ENCODE results near the gene ZFHX3. TPM values are rescaled to one million over a fixed set of nuclear protein-coding genes. Genes with fewer than 3 reads are reported as not detected.

ZFHX3 gene
- total RNA-seq, 4 donors from 2014 or later: 36.3 to 44.0 (median 38.1) TPM

DNA sequence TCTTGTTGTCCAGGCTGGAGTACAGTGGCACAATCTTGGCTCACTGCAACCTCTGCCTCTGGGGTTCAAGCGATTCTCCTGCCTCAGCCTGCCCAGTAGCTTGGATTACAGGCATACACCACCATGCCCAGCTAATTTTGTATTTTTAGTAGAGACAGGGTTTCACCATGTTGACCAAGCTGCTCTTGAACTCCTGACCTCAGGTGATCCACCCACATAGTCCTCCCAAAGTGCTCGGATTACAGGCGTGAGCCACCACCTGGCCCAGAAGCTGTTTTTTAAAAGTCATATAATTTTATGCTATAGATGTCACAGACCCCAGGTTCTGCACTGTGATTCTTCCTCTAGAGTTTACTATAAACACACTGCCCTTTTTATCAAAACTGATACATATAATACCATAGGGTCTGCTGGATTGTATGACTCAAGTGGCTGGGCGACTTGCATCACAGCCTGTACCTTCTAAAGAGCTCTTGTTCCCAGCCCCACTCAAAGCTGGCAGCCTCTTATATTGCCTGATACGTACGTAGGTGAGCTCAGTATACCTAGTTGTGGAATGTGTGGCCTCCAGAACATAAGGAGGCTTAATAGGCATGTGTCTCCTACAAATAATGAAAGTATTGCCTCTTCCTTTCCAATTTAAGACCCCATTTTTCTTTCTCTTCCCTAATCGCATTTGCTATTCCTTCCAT, 295.8 kb downstream of the ZFHX3 start:
- Histone ChIP-seq H3K9me3 (peaks cover 0 to 15% (median 0%) of the 10 kb centered on the region in 4 donors), H3K4me3 (no peak overlapping the region), H3K4me1 (no peaks in the 10 kb centered on the region), H3K27me3 (no peaks in the 10 kb centered on the region), H3K27ac (no peak overlapping the region), H3K36me3 (no peaks in the 10 kb centered on the region)
- WGBS, 2 donors: 93 to 98% methylated on average over 7 of the region's 7 CpGs
- TF ChIP-seq EP300 (IDR thresholded peaks at IDR 0.05) (no peak), POLR2A (IDR thresholded peaks at IDR 0.05) (no peak)
- TF ChIP-seq, protein P1, sequence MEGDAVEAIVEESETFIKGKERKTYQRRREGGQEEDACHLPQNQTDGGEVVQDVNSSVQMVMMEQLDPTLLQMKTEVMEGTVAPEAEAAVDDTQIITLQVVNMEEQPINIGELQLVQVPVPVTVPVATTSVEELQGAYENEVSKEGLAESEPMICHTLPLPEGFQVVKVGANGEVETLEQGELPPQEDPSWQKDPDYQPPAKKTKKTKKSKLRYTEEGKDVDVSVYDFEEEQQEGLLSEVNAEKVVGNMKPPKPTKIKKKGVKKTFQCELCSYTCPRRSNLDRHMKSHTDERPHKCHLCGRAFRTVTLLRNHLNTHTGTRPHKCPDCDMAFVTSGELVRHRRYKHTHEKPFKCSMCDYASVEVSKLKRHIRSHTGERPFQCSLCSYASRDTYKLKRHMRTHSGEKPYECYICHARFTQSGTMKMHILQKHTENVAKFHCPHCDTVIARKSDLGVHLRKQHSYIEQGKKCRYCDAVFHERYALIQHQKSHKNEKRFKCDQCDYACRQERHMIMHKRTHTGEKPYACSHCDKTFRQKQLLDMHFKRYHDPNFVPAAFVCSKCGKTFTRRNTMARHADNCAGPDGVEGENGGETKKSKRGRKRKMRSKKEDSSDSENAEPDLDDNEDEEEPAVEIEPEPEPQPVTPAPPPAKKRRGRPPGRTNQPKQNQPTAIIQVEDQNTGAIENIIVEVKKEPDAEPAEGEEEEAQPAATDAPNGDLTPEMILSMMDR (IDR thresholded peaks at IDR 0.05): no peak
- no peak for DNase-seq (ENCODE audit: low spot score in 2 of 2)

DNA sequence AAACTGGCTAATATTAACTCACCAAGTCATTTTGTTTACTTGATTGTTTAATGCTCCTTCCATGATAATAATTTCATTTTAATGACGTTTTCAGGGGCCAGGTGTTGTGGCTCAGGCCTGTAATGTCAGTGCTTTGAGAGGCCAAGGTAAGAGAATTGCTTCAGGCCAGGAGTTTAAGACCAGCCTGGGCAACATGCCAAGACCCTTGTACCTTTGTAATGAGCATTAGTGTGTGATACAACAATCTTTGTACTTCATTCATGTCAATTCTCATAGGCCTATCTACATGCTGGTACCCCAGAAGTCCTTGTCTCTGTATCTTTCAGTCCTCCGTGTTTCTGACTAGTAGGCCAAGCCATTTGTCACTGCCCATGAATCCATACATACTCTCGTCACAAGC, 296.9 kb downstream of the ZFHX3 start:
- no peaks in the 10 kb centered on the region for H3K27me3 ChIP-seq
- H3K36me3 ChIP-seq: no peaks in the 10 kb centered on the region
- H3K4me1 ChIP-seq: no peaks in the 10 kb centered on the region
- peaks cover 0 to 14% (median 0%) of the 10 kb centered on the region in 4 donors for H3K9me3 ChIP-seq
- WGBS, 2 donors: 86 to 90% methylated on average over 3 of the region's 3 CpGs
- no peak overlapping the region for H3K4me3 ChIP-seq
- no peak for DNase-seq (ENCODE audit: low spot score in 2 of 2)
- no peak overlapping the region for H3K27ac ChIP-seq
- TF ChIP-seq, protein P1 (IDR thresholded peaks at IDR 0.05): no peak
- TF ChIP-seq EP300 (IDR thresholded peaks at IDR 0.05) (no peak), POLR2A (IDR thresholded peaks at IDR 0.05) (no peak)

DNA sequence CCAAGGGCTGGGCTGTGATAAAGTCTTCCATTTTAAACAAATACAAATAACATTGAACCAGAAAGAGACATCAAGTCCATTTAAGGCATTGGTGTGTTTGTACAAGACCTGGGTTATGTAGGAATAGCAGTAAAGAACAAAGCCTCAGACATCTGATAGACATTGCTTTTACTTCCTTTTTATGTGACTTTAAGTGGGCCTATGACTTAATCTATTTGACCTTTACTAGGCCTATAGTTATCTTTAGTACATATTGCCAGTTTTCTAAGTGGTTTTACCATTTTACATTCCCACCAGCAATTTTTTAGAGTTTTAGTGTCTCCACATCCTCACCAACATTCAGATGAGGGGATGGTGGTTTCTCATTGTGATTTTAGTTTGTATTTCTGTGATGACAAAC, 298.8 kb downstream of the ZFHX3 start:
- no peak overlapping the region for H3K27ac ChIP-seq
- no peaks in the 10 kb centered on the region for H3K36me3 ChIP-seq
- H3K4me3 ChIP-seq: no peak overlapping the region
- no peaks in the 10 kb centered on the region for H3K27me3 ChIP-seq
- H3K4me1 ChIP-seq: no peaks in the 10 kb centered on the region
- TF ChIP-seq POLR2A (IDR thresholded peaks at IDR 0.05): no peak
- no peaks in the 10 kb centered on the region for H3K9me3 ChIP-seq
- DNase-seq (ENCODE audit: low spot score in 2 of 2): no peak

DNA sequence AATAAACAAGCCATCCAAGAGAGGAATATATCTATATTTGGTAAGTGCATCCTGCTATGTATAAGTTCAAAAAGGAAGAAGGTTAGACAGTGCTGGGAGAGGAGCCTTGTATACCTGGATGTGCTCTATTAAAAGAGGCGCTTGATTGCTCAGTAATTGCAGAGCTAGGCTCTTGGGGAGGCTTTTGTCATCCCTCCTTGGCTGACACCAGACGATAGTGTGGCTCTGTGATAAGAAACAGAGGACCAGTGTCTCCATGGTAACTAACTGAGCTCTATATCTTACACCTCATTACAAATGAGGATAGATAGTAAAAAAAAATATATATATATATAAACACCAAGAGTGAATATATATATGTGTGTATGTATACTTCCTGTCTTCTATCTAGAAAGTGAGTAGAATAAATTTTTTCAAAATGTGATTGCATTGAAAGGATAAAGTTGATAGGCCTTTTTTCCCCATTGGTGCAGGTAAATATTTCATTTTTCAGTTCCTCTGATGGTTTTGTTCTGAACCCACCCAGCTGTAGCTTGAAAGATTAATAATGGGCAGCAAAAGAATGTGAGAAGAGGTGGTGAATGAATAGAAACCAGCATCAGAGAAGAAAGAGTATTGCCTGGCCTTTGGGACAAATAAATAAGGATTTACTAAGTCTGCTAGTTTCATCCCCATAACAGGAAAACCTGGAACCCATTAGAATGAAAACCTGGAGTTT, 303.7 kb downstream of the ZFHX3 start:
- peaks cover 0 to 5% (median 0%) of the 10 kb centered on the region in 4 donors for H3K4me1 ChIP-seq
- 87 to 96% methylated on average over 2 of the region's 2 CpGs for WGBS, 2 donors
- TF ChIP-seq POLR2A (IDR thresholded peaks at IDR 0.05) (no peak), EP300 (IDR thresholded peaks at IDR 0.05) (no peak)
- TF ChIP-seq, protein P1 (IDR thresholded peaks at IDR 0.05): no peak

DNA sequence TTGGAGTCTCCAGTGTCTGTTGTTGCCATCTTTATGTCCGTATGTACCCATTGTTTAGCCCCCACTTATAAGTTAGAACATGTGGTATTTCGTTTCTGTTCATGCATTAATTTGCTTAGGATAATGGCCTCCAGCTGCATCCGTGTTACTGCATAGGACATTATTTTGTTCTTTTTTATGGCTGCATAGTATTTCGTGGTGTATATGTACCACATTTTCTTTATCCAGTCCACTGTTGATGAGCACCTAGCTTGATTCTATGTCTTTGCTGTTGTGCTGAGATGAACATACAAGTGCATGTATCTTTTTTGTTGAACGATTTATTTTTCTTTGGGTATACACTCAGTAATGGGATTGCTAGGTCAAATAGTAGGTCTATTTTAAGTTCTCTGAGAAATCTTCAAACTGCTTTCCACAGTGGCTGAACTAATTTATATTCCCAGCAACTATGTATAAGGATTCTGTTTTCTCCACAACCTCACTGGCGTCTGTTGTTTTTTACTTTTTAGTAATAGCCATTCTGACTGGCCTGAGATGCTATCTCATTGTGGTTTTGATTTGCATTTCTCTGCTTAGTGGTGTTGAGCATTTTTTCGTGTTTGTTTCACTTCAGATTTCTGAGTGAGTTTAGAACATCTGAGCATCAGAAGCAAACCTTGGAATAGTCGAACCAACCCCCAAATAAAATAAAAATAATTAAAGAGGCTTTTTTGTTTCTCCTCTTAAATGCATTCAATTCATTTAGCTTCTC, 304.7 kb downstream of the ZFHX3 start:
- peaks cover 0 to 5% (median 0%) of the 10 kb centered on the region in 4 donors for H3K4me1 ChIP-seq
- H3K27ac ChIP-seq: no peak overlapping the region
- no peaks in the 10 kb centered on the region for H3K36me3 ChIP-seq
- DNase-seq (ENCODE audit: low spot score in 2 of 2): no peak
- 88 to 90% methylated on average over 8 of the region's 8 CpGs for WGBS, 2 donors
- H3K9me3 ChIP-seq: no peaks in the 10 kb centered on the region
- H3K27me3 ChIP-seq: no peaks in the 10 kb centered on the region
- H3K4me3 ChIP-seq: no peak overlapping the region
- TF ChIP-seq, protein P1 (IDR thresholded peaks at IDR 0.05): no peak
- TF ChIP-seq POLR2A (IDR thresholded peaks at IDR 0.05) (no peak), EP300 (IDR thresholded peaks at IDR 0.05) (no peak)

More for the DNA sequence above, 303.7 kb downstream of the ZFHX3 start:
- Histone ChIP-seq H3K36me3 (no peaks in the 10 kb centered on the region), H3K4me3 (no peak overlapping the region), H3K9me3 (no peaks in the 10 kb centered on the region), H3K27ac (no peak overlapping the region), H3K27me3 (no peaks in the 10 kb centered on the region)
- no peak for DNase-seq (ENCODE audit: low spot score in 2 of 2)

Data from tibial nerve (tissue), 4 donors.